Measurements from ENCODE around the gene KCNMB1. TPM values are rescaled to one million over a fixed set of nuclear protein-coding genes. Genes with fewer than 3 reads are reported as not detected.

The KCNMB1 gene
- total and polyA plus RNA-seq, 10 of the 15 experiments (the other 5 are each of a cell fraction or from before 2014, with no cell fraction given) = 1.2 to 3.6 (median 2.6) TPM

DNA sequence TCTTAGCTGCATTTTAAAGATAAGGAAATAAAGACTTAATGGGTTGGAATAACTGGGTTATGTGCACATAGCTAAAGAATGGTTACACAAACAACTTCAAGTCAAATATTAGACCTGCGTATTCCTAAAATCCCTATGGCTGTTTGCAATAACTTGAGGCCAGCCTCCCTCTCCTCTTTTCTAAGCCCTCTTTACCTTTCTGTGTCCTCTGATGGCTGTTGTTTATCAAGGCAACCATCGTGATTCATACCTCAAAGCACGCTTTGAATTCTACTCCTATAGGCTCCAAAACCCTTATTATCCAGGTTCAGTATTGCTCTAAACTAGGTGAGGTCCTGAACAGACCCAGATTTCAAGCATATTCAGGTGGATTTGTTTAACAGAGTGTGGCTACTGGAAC lies 46.0 kb downstream of the KCNMB1 start (continued):
- TF ChIP-seq, protein P1, sequence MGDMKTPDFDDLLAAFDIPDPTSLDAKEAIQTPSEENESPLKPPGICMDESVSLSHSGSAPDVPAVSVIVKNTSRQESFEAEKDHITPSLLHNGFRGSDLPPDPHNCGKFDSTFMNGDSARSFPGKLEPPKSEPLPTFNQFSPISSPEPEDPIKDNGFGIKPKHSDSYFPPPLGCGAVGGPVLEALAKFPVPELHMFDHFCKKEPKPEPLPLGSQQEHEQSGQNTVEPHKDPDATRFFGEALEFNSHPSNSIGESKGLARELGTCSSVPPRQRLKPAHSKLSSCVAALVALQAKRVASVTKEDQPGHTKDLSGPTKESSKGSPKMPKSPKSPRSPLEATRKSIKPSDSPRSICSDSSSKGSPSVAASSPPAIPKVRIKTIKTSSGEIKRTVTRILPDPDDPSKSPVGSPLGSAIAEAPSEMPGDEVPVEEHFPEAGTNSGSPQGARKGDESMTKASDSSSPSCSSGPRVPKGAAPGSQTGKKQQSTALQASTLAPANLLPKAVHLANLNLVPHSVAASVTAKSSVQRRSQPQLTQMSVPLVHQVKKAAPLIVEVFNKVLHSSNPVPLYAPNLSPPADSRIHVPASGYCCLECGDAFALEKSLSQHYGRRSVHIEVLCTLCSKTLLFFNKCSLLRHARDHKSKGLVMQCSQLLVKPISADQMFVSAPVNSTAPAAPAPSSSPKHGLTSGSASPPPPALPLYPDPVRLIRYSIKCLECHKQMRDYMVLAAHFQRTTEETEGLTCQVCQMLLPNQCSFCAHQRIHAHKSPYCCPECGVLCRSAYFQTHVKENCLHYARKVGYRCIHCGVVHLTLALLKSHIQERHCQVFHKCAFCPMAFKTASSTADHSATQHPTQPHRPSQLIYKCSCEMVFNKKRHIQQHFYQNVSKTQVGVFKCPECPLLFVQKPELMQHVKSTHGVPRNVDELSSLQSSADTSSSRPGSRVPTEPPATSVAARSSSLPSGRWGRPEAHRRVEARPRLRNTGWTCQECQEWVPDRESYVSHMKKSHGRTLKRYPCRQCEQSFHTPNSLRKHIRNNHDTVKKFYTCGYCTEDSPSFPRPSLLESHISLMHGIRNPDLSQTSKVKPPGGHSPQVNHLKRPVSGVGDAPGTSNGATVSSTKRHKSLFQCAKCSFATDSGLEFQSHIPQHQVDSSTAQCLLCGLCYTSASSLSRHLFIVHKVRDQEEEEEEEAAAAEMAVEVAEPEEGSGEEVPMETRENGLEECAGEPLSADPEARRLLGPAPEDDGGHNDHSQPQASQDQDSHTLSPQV (IDR thresholded peaks at IDR 0.05) = no peak
- TF ChIP-seq SIX5 (IDR thresholded peaks at IDR 0.05; ENCODE audit: low read depth, low read length, severe bottlenecking) = no peak
- no peak for TF ChIP-seq NFYB (IDR thresholded peaks at IDR 0.05; ENCODE audit: insufficient read depth, low read depth, low read length)
- TF ChIP-seq ZZZ3 (IDR thresholded peaks at IDR 0.05; ENCODE audit: control insufficient read depth, insufficient read length, low read depth) = no peak
- TF ChIP-seq SMARCA5 (IDR thresholded peaks at IDR 0.05) = no peak
- TF ChIP-seq, protein P2, sequence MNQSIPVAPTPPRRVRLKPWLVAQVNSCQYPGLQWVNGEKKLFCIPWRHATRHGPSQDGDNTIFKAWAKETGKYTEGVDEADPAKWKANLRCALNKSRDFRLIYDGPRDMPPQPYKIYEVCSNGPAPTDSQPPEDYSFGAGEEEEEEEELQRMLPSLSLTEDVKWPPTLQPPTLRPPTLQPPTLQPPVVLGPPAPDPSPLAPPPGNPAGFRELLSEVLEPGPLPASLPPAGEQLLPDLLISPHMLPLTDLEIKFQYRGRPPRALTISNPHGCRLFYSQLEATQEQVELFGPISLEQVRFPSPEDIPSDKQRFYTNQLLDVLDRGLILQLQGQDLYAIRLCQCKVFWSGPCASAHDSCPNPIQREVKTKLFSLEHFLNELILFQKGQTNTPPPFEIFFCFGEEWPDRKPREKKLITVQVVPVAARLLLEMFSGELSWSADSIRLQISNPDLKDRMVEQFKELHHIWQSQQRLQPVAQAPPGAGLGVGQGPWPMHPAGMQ (IDR thresholded peaks at IDR 0.05; ENCODE audit: borderline replicate concordance) = no peak
- no peak for TF ChIP-seq CBX5 (IDR thresholded peaks at IDR 0.05; ENCODE audit: low read depth)
- TF ChIP-seq, protein P3, sequence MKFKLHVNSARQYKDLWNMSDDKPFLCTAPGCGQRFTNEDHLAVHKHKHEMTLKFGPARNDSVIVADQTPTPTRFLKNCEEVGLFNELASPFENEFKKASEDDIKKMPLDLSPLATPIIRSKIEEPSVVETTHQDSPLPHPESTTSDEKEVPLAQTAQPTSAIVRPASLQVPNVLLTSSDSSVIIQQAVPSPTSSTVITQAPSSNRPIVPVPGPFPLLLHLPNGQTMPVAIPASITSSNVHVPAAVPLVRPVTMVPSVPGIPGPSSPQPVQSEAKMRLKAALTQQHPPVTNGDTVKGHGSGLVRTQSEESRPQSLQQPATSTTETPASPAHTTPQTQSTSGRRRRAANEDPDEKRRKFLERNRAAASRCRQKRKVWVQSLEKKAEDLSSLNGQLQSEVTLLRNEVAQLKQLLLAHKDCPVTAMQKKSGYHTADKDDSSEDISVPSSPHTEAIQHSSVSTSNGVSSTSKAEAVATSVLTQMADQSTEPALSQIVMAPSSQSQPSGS (IDR thresholded peaks at IDR 0.05; ENCODE audit: low read length) = no peak
- no peak for TF ChIP-seq ZBED1 (IDR thresholded peaks at IDR 0.05; ENCODE audit: borderline replicate concordance)
